ENCODE results near the gene TMEM132C.

TMEM132C gene

GRCh38 chr12:128729628-128730121, 462.7 kb downstream of the TMEM132C start:
- DNase-seq, result no peak

GRCh38 chr12:128734371-128734770, 467.4 kb downstream of the TMEM132C start:
- no peak for DNase-seq

- DNase-seq, result no peak
Measured at GRCh38 chr12:128737292-128737966, 470.5 kb downstream of the TMEM132C start.

- DNase-seq, result no peak
Measured at GRCh38 chr12:128743916-128744315, 476.9 kb downstream of the TMEM132C start.

GRCh38 chr12:128745772-128746689, 479.1 kb downstream of the TMEM132C start:
- DNase-seq, result no peak

- no peak for DNase-seq
Measured at GRCh38 chr12:128747441-128747840, 480.5 kb downstream of the TMEM132C start.

- DNase-seq, result no peak
Measured at GRCh38 chr12:128752386-128752785, 485.4 kb downstream of the TMEM132C start.

- no peak for DNase-seq
Measured at GRCh38 chr12:128753438-128753837, 486.5 kb downstream of the TMEM132C start.

GRCh38 chr12:128754275-128754674, 487.3 kb downstream of the TMEM132C start:
- no peak for DNase-seq

GRCh38 chr12:128755566-128755965, 488.6 kb downstream of the TMEM132C start:
- DNase-seq, result no peak
